Measurements from ENCODE around the gene CRIM1. TPM values are rescaled to one million over a fixed set of nuclear protein-coding genes. Genes with fewer than 3 reads are reported as not detected.

CRIM1 gene
- total and polyA plus RNA-seq, 4 donors: 2.2 to 22.1 (median 9.6) TPM

- H3K36me3 ChIP-seq (ENCODE audit: control insufficient read depth in 4 of 4, insufficient read depth in 3 of 4, low read depth in 1 of 4, low read length in 3 of 4): no peaks in the 10 kb centered on the region
- peaks cover 6 to 20% (median 13%) of the 10 kb centered on the region in 4 donors for H3K4me1 ChIP-seq (ENCODE audit: control insufficient read depth in 4 of 4, insufficient read depth in 4 of 4, low read length in 3 of 4)
- no peak for TF ChIP-seq ZBTB33 (IDR thresholded peaks at IDR 0.05)
- no peak for TF ChIP-seq EGR1 (IDR thresholded peaks at IDR 0.05; ENCODE audit: low read depth in 2 of 2)
- no peak for TF ChIP-seq GABPA (IDR thresholded peaks at IDR 0.05 in 1 of 2, conservative IDR thresholded peaks at IDR 0.05 in 1 of 2)
- TF ChIP-seq JUND (IDR thresholded peaks at IDR 0.05): no peak
- no peak for TF ChIP-seq HNF4G (IDR thresholded peaks at IDR 0.05)
- no peak for TF ChIP-seq MAX (IDR thresholded peaks at IDR 0.05)
- TF ChIP-seq FOXA2 (IDR thresholded peaks at IDR 0.05): no peak
- TF ChIP-seq HNF4A (conservative IDR thresholded peaks at IDR 0.05): no peak
- peak; percentile 69 for TF ChIP-seq CTCF (IDR thresholded peaks at IDR 0.05; ENCODE audit: low read depth, low read length, missing input control)
- TF ChIP-seq RAD21 (IDR thresholded peaks at IDR 0.05): peak; percentile 70 to 78
- no peak for TF ChIP-seq ATF3 (IDR thresholded peaks at IDR 0.05)
- TF ChIP-seq YY1 (IDR thresholded peaks at IDR 0.05): no peak
- TF ChIP-seq FOXA1 (IDR thresholded peaks at IDR 0.05): no peak
- TF ChIP-seq TAF1 (conservative IDR thresholded peaks at IDR 0.05): no peak
- no peak for TF ChIP-seq RXRA (IDR thresholded peaks at IDR 0.05)
- H3K4me3 ChIP-seq (ENCODE audit: low read depth in 1 of 3, low read length in 3 of 3): no peak overlapping the region
- no peaks in the 10 kb centered on the region for H3K27me3 ChIP-seq (ENCODE audit: control insufficient read depth in 4 of 4, insufficient read depth in 4 of 4, low read length in 3 of 4)
- no peak overlapping the region for H3K9ac ChIP-seq (ENCODE audit: low read depth in 1 of 2, low read length in 2 of 2)
- H3K27ac ChIP-seq (ENCODE audit: low read depth in 1 of 2, low read length in 2 of 2): no peak overlapping the region
- no peak for DNase-seq (ENCODE audit: low spot score)
- no peaks in the 10 kb centered on the region for H3K9me3 ChIP-seq (ENCODE audit: control insufficient read depth in 4 of 4, low read length in 3 of 4)
- WGBS: 24% methylated on average over 10 of the region's 10 CpGs
Measured at GRCh38 chr2:36351736-36352349, 3.7 kb upstream of the CRIM1 start.

GRCh38 chr2:36352701-36353100 lies 2.9 kb upstream of the CRIM1 start:
- no peaks in the 10 kb centered on the region for H3K9me3 ChIP-seq (ENCODE audit: control insufficient read depth in 4 of 4, low read length in 3 of 4)
- 85% methylated on average over 3 of the region's 3 CpGs for WGBS
- peaks cover 11 to 25% (median 17%) of the 10 kb centered on the region in 4 donors for H3K4me1 ChIP-seq (ENCODE audit: control insufficient read depth in 4 of 4, insufficient read depth in 4 of 4, low read length in 3 of 4)
- H3K4me3 ChIP-seq (ENCODE audit: low read depth in 1 of 3, low read length in 3 of 3): no peak overlapping the region
- H3K9ac ChIP-seq (ENCODE audit: low read depth in 1 of 2, low read length in 2 of 2): no peak overlapping the region
- no peak for TF ChIP-seq TAF1 (conservative IDR thresholded peaks at IDR 0.05)
- no peak for TF ChIP-seq GABPA (IDR thresholded peaks at IDR 0.05 in 1 of 2, conservative IDR thresholded peaks at IDR 0.05 in 1 of 2)
- TF ChIP-seq RXRA (IDR thresholded peaks at IDR 0.05): no peak
- no peak for TF ChIP-seq HNF4G (IDR thresholded peaks at IDR 0.05)
- no peak for TF ChIP-seq CTCF (IDR thresholded peaks at IDR 0.05; ENCODE audit: low read depth, low read length, missing input control)
- TF ChIP-seq FOXA2 (IDR thresholded peaks at IDR 0.05): no peak
- no peak for TF ChIP-seq ATF3 (IDR thresholded peaks at IDR 0.05)
- TF ChIP-seq HNF4A (conservative IDR thresholded peaks at IDR 0.05): no peak
- no peaks in the 10 kb centered on the region for H3K36me3 ChIP-seq (ENCODE audit: control insufficient read depth in 4 of 4, insufficient read depth in 3 of 4, low read depth in 1 of 4, low read length in 3 of 4)
- H3K27ac ChIP-seq (ENCODE audit: low read depth in 1 of 2, low read length in 2 of 2): no peak overlapping the region
- H3K27me3 ChIP-seq (ENCODE audit: control insufficient read depth in 4 of 4, insufficient read depth in 4 of 4, low read length in 3 of 4): no peaks in the 10 kb centered on the region
- DNase-seq (ENCODE audit: low spot score): no peak
